SW 1271 (cell line): ENCODE results near the gene PSME2.

Experiments used
- DNase-seq, 2 experiments: peaks; one replicate each; lab custom pipeline; 2025; lab: John Stamatoyannopoulos, UW

PSME2 gene

DNA sequence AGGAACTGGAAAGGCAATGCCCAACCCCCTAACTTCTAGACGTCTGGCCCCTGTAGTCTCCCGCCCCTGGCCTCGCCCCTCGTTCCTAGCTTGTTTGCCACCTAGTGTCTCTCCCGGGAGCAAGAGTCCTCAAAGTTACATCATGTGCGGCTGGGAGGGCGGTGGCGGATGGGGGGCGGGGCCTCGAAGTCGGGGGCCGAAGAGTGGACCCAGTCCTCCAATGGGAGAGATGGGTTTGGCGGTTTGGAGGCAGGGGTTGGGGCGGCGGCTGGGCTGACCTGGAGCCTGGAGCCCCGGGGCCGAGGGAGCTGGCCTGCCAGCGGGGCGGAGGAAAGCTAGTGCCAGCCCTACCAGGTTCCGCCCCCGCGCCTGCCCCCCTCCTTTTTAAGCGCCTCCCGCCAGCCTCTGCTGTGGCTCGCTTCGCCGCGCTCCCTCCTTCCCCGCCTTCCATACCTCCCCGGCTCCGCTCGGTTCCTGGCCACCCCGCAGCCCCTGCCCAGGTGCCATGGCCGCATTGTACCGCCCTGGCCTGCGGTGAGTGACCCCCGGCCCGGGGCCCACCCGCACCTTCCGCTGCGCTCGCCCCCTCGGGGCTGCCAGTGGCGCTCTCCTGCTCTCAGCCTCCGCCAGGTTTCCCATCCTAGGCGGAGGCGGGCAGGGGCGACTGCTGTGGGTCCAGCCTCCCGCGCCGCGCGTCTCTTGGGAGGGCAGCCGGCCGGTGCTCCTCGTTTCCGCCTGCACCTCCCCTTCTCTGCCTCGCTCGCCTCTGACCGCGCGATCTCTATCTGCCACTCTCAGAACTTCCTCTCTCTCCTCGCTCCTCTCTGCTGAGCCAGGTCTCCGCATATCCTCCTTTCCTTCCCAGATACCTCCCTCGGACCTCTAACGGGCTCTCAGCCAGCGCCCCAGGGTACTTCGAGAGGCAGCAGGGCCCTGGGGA is 52.2 kb downstream of the PSME2 start, which contains the start of gene PCK2:
PCK2 (plus strand) TSS at position 411 of the 940 bp plus-strand sequence; CDS start at position 506, 95 bp downstream.
- DNase-seq = peak; percentile 68 to 89
